ENCODE data around the gene BCL11B. TPM values are rescaled to one million over a fixed set of nuclear protein-coding genes. Genes with fewer than 3 reads are reported as not detected.
A peak's percentile ranks its signal among the peaks of the same experiment; 100 is the strongest.

The BCL11B gene
- polyA plus RNA-seq, 3 donors = 0.01 TPM; not detected in 2

DNA sequence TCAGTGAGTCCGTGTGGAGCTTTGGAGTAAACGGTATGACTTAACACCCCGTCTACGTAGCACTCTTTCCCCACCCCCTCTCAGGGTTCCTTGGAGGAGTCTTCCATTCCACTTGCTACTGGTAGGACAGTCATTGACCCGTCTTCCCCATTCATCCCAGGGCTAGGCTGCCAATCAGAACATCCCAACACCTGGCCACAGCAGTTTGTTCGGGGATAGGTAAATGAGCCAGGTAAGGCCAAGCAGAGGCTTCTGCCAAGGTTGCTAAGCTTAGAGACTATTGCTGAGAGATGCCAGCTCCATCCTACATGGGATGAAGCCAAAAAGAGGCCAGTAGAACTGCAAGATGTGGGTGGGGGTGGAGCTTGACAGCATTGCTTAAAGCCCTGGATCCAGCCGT lies 130.8 kb downstream of the BCL11B start:
- no peak overlapping the region for H2AFZ ChIP-seq (ENCODE audit: insufficient read depth, low read depth, low read length, poor library complexity, severe bottlenecking)
- WGBS (ENCODE audit: insufficient coverage) = 93% methylated on average over 2 of the region's 7 CpGs
- Mint-ChIP-seq H3K36me3 (no peaks in the 10 kb centered on the region), H3K4me1 (peaks cover 7% of the 10 kb centered on the region), H3K27ac (no peak overlapping the region), H3K27me3 (ENCODE audit: low read depth in 3 of 3) (peaks cover 2 to 14% (median 6%) of the 10 kb centered on the region in 3 donors), H3K9me3 (peaks cover 0 to 8% (median 0%) of the 10 kb centered on the region in 7 donors), H3K4me3 (peak overlapping the region in 1 of 2 donors; percentile 40)
- no peaks in the 10 kb centered on the region for H3K9me3 ChIP-seq (replicated peaks in 1 of 2; ENCODE audit: control insufficient read depth in 1 of 2, insufficient read depth in 1 of 2, low read length in 2 of 2)
- H3K4me3 ChIP-seq (replicated peaks in 1 of 3; ENCODE audit: low read depth in 2 of 3, low read length in 3 of 3) = no peak overlapping the region
- H3K27me3 ChIP-seq (ENCODE audit: control insufficient read depth in 2 of 2, insufficient read depth in 2 of 2, low read length in 2 of 2) = no peaks in the 10 kb centered on the region
- H3K4me2 ChIP-seq (replicated peaks; ENCODE audit: extremely low read depth, low read length, poor library complexity, severe bottlenecking) = no peak overlapping the region
- no peak overlapping the region for H3K9ac ChIP-seq (ENCODE audit: insufficient read depth, low read length, poor library complexity, severe bottlenecking)
- no peaks in the 10 kb centered on the region for H3K79me2 ChIP-seq (ENCODE audit: insufficient read depth, low read length)
- H4K20me1 ChIP-seq (ENCODE audit: insufficient read depth, low read length) = no peaks in the 10 kb centered on the region
- H3K27ac ChIP-seq (ENCODE audit: low read depth in 1 of 2, low read length in 2 of 2) = no peak overlapping the region
- intact Hi-C loops (cut with micrococcal nuclease) = no loop called here
- no peaks in the 10 kb centered on the region for H3K4me1 ChIP-seq (ENCODE audit: control insufficient read depth in 1 of 2, insufficient read depth in 2 of 2, low read length in 2 of 2)
- H3K36me3 ChIP-seq (replicated peaks in 1 of 2; ENCODE audit: control insufficient read depth in 1 of 2, insufficient read depth in 2 of 2, low read length in 2 of 2) = no peaks in the 10 kb centered on the region
- TF ChIP-seq, protein P1, sequence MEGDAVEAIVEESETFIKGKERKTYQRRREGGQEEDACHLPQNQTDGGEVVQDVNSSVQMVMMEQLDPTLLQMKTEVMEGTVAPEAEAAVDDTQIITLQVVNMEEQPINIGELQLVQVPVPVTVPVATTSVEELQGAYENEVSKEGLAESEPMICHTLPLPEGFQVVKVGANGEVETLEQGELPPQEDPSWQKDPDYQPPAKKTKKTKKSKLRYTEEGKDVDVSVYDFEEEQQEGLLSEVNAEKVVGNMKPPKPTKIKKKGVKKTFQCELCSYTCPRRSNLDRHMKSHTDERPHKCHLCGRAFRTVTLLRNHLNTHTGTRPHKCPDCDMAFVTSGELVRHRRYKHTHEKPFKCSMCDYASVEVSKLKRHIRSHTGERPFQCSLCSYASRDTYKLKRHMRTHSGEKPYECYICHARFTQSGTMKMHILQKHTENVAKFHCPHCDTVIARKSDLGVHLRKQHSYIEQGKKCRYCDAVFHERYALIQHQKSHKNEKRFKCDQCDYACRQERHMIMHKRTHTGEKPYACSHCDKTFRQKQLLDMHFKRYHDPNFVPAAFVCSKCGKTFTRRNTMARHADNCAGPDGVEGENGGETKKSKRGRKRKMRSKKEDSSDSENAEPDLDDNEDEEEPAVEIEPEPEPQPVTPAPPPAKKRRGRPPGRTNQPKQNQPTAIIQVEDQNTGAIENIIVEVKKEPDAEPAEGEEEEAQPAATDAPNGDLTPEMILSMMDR (IDR thresholded peaks at IDR 0.05) = no peak
- DNase-seq = no peak

DNA sequence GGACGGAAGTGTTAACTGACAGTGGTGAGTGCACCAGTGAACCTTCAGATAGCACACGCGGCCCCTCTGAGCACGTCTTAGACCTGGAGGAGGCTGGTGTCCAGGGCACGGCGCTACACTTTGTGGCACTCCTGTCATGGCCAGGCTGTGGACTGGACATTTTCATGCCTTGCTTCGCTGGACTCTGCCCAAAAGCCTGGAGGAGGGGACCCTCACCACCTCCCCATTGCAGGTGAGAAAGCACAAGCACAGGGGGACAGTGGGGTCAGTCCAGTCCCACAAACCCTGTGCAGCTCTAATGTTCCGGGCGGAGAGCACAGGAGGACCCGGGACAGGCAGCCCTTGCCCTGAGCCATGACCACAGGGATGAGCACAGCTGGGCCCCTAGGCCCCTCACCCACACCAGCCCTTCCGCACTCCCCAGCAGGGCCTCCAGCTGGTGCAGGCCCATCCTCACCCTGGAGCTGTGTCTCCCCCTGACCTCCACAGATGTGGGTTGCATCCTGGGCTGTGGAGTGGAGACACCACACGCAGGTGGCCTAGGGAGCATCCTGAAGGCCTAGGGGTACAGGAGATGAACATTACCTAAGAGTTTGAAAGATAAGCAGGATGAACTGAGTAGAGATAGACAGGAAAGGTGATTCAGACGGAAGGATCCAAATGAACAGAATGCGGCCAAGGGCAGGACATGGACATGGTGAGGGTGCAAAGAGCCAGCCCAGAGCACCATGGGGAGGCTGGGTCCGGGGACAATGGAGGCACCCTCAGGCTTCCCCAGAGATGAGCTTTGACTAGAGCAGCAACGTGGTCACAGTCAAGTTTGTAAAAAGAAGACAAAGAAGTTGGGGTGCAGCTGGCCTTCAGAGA lies 132.8 kb downstream of the BCL11B start:
- Histone ChIP-seq H3K27me3 (ENCODE audit: control insufficient read depth in 2 of 2, insufficient read depth in 2 of 2, low read length in 2 of 2) (no peaks in the 10 kb centered on the region), H3K4me3 (replicated peaks in 1 of 3; ENCODE audit: low read depth in 2 of 3, low read length in 3 of 3) (no peak overlapping the region), H3K36me3 (replicated peaks in 1 of 2; ENCODE audit: control insufficient read depth in 1 of 2, insufficient read depth in 2 of 2, low read length in 2 of 2) (no peaks in the 10 kb centered on the region), H3K27ac (ENCODE audit: low read depth in 1 of 2, low read length in 2 of 2) (no peak overlapping the region), H2AFZ (ENCODE audit: insufficient read depth, low read depth, low read length, poor library complexity, severe bottlenecking) (no peak overlapping the region), H3K4me2 (replicated peaks; ENCODE audit: extremely low read depth, low read length, poor library complexity, severe bottlenecking) (no peak overlapping the region), H3K79me2 (ENCODE audit: insufficient read depth, low read length) (no peaks in the 10 kb centered on the region), H4K20me1 (ENCODE audit: insufficient read depth, low read length) (no peaks in the 10 kb centered on the region), H3K9me3 (replicated peaks in 1 of 2; ENCODE audit: control insufficient read depth in 1 of 2, insufficient read depth in 1 of 2, low read length in 2 of 2) (no peaks in the 10 kb centered on the region), H3K9ac (ENCODE audit: insufficient read depth, low read length, poor library complexity, severe bottlenecking) (no peak overlapping the region), H3K4me1 (ENCODE audit: control insufficient read depth in 1 of 2, insufficient read depth in 2 of 2, low read length in 2 of 2) (no peaks in the 10 kb centered on the region)
- Mint-ChIP-seq H3K4me3 (no peak overlapping the region), H3K36me3 (no peaks in the 10 kb centered on the region), H3K4me1 (peaks cover 7% of the 10 kb centered on the region), H3K27ac (peak overlapping the region in 1 of 7 donors; percentile 19), H3K9me3 (peaks cover 0 to 8% (median 0%) of the 10 kb centered on the region in 7 donors), H3K27me3 (ENCODE audit: low read depth in 3 of 3) (peaks cover 2 to 16% (median 6%) of the 10 kb centered on the region in 3 donors)
- 93% methylated on average over 14 of the region's 16 CpGs for WGBS (ENCODE audit: insufficient coverage)
- no peak for DNase-seq
- TF ChIP-seq, protein P1 (IDR thresholded peaks at IDR 0.05) = no peak
- intact Hi-C loops (cut with micrococcal nuclease) = no loop called here
